22Rv1 (cell line): Measurements from ENCODE around the gene GPRC5C.

Experiments
- H3K27ac ChIP-seq: fragments of 450-650 bp; 2 replicates; pipeline ENCODE4 v1.5.1; 2017
- CTCF ChIP-seq: fragments of 450-650 bp; IDR thresholded peaks from 2 replicates; pipeline ENCODE4 v1.5.1; 2017; ENCODE audit warnings: mild to moderate bottlenecking
- ZFX ChIP-seq: fragments of 450-650 bp; IDR thresholded peaks from 2 replicates; pipeline ENCODE4 v1.6.1; 2017; ENCODE audit warnings: antibody characterized with exemption, borderline replicate concordance

GPRC5C gene

DNA sequence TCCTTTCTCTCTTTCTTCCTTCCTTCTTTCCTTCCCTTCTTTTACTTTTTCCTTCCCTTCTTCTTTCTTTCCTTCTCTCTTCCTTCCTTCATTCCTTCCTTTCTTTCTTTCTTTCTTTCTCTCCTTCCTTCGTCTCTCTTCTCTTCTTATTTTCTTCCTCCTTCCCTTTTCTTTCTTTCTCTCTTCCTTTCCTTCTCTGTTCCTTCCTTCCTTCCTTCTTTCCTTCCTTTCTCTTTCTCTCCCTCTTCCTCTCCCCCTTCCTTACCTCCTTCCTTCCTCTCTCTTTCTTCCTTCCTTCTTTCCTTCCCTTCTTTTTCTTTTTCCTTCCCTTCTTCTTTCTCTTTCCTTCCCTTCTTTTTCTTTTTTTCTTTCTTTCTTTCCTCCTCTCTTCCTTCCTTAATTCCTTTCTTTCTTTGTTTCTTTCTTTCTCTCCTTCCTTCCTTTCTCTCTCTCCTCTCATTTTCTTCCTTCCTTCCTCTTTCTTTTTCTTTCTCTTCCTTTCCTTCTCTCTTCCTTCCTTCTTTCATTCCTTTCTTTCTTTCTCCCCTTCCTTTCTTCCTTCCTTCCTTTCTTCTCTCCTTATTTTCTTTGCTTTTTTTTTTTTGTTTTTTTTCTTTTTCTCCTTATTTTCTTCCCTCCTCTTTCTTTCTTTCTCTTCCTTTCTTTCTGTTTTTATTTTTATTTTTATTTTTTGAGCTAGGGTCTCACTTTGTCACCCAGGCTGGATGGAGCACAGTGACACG, 41.8 kb upstream of the GPRC5C start:
- no peak overlapping the region for H3K27ac ChIP-seq
- no peak for TF ChIP-seq CTCF

DNA sequence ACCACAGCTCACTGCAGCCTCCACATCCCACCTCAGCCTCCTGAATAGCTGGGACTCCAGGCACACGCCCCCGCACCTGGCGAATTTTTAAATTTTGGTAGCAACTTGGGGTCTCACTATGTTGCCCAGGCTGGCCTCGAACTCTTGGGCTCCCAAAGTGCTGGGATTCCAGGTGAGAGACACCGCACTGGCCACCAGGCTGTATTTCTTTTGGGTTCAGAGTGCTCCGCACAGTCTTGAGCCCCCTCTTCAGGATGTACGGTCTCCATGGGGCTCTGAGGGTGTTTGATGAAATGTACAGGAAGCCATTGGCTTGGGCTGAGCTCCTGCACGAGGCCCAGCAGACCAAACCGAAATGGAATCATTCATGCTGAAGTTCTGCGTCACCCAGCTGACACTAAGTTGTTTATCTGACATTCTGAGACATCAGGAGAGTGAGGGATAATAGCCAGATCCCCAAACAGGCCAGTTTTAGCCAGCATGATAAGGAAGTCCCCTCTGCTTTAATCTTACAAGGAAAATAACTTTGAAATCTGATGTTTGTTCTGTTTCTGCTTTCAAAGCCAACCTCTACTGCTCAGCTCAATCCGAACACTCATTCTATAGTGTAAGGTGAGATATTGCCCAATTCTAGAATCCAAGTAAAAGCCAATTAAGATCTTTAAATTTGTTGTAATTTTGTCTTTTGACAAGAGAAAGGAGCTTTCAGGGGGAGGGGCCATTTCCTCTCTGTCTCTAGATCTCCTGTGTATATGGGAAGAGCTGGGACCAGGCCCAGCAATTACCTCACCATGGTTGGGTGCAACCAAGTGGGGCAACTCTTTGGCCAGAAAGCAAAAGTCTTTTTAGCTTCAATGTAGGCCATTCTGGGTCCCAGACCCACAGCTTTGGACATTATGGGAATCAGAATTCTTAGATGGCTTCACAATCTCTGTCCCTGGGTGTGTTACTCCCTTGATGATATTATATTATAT, 40.9 kb upstream of the GPRC5C start:
- no peak for TF ChIP-seq CTCF
- no peak for TF ChIP-seq ZFX
- no peak overlapping the region for H3K27ac ChIP-seq

DNA sequence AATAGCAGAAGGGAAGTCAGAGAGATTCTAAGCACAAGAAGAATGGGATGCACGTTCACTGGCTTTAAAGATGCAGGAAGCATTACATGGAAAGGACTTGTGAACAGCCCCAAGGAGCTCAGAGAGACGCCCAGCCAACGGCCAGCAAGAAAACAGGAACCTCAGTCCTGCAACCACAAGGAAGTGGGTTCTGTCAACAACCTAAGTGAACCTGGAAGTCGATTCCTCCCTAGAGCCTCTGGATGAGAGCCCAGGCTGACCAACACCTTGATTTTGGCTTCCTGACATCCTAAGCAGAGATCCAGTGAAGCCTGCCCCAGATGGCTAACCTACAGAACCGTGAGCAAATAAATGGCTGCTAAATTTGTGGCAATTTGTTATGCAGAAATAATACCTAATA, 40.1 kb upstream of the GPRC5C start:
- no peak for TF ChIP-seq ZFX
- no peak for TF ChIP-seq CTCF
- no peak overlapping the region for H3K27ac ChIP-seq

DNA sequence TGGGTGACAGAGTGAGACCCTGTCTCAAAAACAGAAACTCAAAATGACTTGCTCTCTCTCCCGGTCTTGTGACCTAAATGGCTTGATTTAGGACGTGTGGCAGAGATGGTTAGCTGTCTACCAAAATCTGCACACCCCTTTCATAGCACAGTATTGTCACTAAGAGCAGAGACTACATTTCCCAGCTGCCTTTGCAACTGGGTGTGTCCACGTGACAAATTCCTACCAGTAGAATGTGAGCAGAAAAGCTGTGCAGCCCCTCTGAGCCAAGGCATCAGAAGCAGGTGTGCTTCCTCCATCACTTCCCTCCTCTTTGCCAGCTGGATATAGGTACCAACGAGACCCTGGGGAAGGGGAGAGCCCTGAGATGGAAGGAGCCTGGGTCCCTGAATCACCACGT, 39.0 kb upstream of the GPRC5C start:
- TF ChIP-seq CTCF = no peak
- TF ChIP-seq ZFX = no peak
- no peak overlapping the region for H3K27ac ChIP-seq

DNA sequence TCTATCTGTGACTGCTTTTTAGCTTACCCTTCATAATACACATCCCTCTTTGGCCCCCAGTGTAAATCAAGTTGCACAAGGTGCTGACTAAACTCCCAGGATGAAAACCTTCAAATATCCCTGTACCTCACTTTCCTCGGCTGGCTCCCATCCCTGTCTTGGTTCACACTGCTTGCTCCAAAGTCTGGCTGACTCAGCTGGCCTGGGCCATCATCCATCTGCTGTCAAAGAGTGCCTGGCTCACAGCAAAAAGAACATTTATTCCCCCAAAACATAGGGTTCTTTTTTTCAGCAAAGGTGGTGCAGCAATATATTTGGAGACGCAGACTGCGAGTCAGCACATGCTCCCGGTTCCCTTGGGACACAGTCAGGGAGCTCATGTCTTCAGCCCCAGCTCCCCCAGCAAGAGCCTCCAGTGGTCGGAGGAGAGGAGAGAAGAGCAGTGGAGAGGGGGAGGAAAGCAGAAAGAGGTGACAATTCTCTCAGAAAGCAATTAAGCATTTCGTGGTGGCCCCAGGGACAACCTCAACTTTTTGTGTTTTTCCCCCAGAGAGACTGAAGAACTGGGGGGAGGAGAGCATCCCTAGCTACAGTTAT, 38.4 kb upstream of the GPRC5C start:
- H3K27ac ChIP-seq = no peak overlapping the region
- no peak for TF ChIP-seq CTCF
- no peak for TF ChIP-seq ZFX

- H3K27ac ChIP-seq = no peak overlapping the region
- TF ChIP-seq CTCF = no peak
- TF ChIP-seq ZFX = no peak
Measured at GRCh38 chr17:74394275-74394950, 37.5 kb upstream of the GPRC5C start.
